GM10266 (cell line): Measurements from ENCODE around the gene TMEM82.

Experiments used
- DNase-seq: peaks from one replicate; pipeline ENCODE4 v3.0.0; 2012; ENCODE audit errors: extremely low spot score
- CTCF ChIP-seq: IDR thresholded peaks from 2 replicates; pipeline ENCODE4 v1.5.1; 2012; ENCODE audit warnings: mild to moderate bottlenecking, low read depth; ENCODE audit not compliant: control insufficient read depth, insufficient read depth; ENCODE audit errors: missing control alignments

Gene TMEM82

DNA sequence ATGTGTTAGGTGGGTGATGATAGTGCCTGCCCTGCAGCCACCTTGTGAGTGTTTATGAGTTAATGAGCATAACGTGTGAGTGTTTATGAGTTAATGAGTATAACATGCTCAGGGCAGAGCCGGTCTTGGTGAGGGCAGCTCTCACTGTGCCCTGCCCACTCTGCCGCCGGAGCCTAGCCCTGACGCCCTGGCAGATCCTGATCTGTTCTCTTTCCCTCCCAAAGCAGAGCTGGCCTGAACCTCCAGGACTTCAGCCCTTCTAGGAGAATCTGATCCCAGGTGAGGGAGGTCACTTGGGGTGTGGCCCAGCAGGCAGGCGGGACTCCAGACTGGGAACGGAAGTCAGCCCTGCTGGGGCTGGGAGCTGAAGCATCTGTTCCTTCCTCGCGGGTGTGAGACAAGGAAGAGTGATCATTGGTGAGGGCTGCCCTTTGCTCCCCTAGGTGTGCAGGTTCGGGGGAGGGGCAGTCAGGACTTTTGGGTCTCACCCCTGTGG is 22.0 kb downstream of the TMEM82 start:
- DNase-seq: no peak
- no peak for TF ChIP-seq CTCF

- DNase-seq: no peak
- no peak for TF ChIP-seq CTCF
These were observed 22.6 kb downstream of the TMEM82 start for GRCh38 chr1:15764890-15765289.

GRCh38 chr1:15765495-15766194 is 23.3 kb downstream of the TMEM82 start:
- no peak for DNase-seq
- no peak for TF ChIP-seq CTCF

DNA sequence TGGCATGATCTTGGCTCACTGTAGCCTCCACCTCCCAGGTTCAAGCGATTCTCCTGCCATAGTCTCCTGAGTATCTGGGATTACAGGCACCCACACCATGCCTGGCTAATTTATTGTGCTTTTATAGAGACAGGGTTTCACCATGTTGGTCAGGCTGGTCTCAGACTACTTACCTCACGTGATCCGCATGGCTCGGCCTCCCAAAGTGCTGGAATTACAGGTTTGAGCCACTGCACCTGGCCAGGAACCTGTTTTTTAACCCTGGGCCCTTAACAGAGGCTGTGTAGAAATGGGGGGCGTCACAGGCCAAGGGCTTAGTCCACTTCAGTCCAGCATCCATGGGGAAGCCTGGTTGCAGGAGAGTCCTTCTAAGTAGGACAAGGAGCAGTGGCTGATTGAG is 25.6 kb downstream of the TMEM82 start:
- no peak for TF ChIP-seq CTCF
- DNase-seq: no peak

DNA sequence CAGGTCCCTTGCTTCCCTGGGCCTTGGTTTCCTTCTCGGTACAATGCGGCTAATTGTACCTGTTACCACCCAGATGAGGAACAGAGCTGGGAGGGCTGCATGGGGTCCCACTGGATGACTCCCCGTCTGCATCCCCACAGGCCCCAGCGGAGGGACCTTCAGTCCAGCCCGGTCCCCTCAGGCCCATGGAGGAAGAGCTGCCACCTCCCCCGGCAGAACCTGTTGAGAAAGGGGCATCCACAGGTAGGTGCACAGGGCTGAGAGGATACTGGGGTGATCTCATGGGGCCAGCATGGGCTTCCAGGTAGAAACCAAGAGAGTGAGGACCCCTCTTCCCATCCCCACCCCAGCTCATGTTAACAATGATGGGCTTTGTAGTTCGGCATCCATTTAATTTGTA is 26.1 kb downstream of the TMEM82 start:
- TF ChIP-seq CTCF: no peak
- DNase-seq: no peak

GRCh38 chr1:15770313-15770962 is 28.1 kb downstream of the TMEM82 start:
- no peak for DNase-seq
- no peak for TF ChIP-seq CTCF
